GM23338 (cell line): ENCODE results near the gene TAF7. TPM values are rescaled to one million over a fixed set of nuclear protein-coding genes. Genes with fewer than 3 reads are reported as not detected.

ENCODE experiments used
- CREB1 ChIP-seq: fragments of 250-450 bp; sonication (Bioruptor Pico); IDR thresholded peaks from 2 replicates; pipeline ENCODE4 v1.5.0; 2020; ENCODE audit warnings: low read depth, mild to moderate bottlenecking, moderate library complexity
- ETS1 ChIP-seq: IDR thresholded peaks from 2 replicates; pipeline ENCODE4 v1.6.1; 2016; ENCODE audit warnings: antibody characterized with exemption
- EZH2phosphoT487 ChIP-seq: fragments of 200-600 bp; sonication (generic); IDR thresholded peaks from one replicate; pipeline ENCODE4 v1.8.1; 2018; ENCODE audit warnings: antibody characterized with exemption; ENCODE audit not compliant: unreplicated experiment
- POLR2AphosphoS5 ChIP-seq: IDR thresholded peaks from 2 replicates; pipeline ENCODE4 v1.6.1; 2016; ENCODE audit warnings: antibody characterized with exemption, low read depth
- STAT1 ChIP-seq: IDR thresholded peaks from one replicate; pipeline ENCODE4 v1.6.1; 2016; ENCODE audit warnings: antibody characterized with exemption; ENCODE audit not compliant: unreplicated experiment
- ZNF462 ChIP-seq: fragments of 250-450 bp; sonication (Bioruptor Pico); IDR thresholded peaks from 2 replicates; pipeline ENCODE4 v1.5.0; 2020; ENCODE audit warnings: mild to moderate bottlenecking, moderate library complexity
- polyA plus RNA-seq: library from polyadenylated mRNA; unstranded; fragments of >200 nt; fragmentation: Nextera tagmentation; extraction: Ambion mirVana; gene quantifications from 2 replicates; pipeline ENCODE4 v1.2.1, GENCODE V29; 2016
- total RNA-seq: library from RNA; depleted of rRNA; stranded (reverse); fragments of >200 nt; shearing (Covaris generic); gene quantifications from 2 replicates; pipeline ENCODE4 v1.2.3, GENCODE V29; 2014; rRNA removed
- TF ChIP-seq, protein P1 (sequence below), 2 experiments: fragments of 200-600 bp in 1 of 2; sonication (generic) in 1 of 2; conservative IDR thresholded peaks; 2 replicates each; pipeline versions ENCODE4 v1.5.1 to v1.6.1; 2016 to 2017; ENCODE audit warnings: antibody characterized with exemption in 2 of 2, low read depth in 2 of 2, mild to moderate bottlenecking in 2 of 2, moderate library complexity in 1 of 2

TAF7 gene
- total and polyA plus RNA-seq, 2 experiments from 2014 or later: 92.0 to 217 TPM

DNA sequence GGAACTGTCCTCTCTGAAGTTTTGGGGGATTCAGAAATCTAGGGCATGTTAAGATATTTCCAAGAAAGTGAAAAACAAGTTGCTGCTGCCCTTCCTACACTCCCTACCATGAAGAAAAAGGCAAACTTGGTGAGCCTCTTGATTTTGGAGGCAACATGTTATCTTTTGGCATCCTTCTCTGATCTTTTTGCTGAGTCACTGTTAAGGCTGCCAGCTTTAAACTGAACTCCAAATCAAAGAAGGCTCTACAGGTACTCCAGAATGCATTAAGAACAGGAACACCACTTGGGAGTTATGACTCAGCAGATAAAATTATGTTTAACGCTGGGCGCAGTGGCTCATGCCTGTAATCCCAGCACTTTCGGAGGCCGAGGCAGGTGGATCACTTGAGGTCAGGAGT, 51.4 kb downstream of the TAF7 start (continued):
- TF ChIP-seq ZNF462 (no peak), CREB1 (CRISPR knock-in tag) (no peak), STAT1 (no peak), ETS1 (no peak), EZH2phosphoT487 (no peak), POLR2AphosphoS5 (no peak)
- TF ChIP-seq, protein P1, sequence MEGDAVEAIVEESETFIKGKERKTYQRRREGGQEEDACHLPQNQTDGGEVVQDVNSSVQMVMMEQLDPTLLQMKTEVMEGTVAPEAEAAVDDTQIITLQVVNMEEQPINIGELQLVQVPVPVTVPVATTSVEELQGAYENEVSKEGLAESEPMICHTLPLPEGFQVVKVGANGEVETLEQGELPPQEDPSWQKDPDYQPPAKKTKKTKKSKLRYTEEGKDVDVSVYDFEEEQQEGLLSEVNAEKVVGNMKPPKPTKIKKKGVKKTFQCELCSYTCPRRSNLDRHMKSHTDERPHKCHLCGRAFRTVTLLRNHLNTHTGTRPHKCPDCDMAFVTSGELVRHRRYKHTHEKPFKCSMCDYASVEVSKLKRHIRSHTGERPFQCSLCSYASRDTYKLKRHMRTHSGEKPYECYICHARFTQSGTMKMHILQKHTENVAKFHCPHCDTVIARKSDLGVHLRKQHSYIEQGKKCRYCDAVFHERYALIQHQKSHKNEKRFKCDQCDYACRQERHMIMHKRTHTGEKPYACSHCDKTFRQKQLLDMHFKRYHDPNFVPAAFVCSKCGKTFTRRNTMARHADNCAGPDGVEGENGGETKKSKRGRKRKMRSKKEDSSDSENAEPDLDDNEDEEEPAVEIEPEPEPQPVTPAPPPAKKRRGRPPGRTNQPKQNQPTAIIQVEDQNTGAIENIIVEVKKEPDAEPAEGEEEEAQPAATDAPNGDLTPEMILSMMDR (conservative IDR thresholded peaks at IDR 0.05; ENCODE audit: low read depth in 2 of 2): no peak

Other genes starting within 250 kb of the TAF7 start
Only the 30 nearest of the 38 such genes appear.
- gene PCDHB7, start 148.1 kb downstream of the TAF7 start, total RNA-seq: 0.39 and 1.0 TPM in 2 replicates
- gene PCDHB7, start 148.1 kb downstream of the TAF7 start, polyA plus RNA-seq: 0.33 and 0.48 TPM in 2 replicates
- gene PCDHB8, start 143.0 kb downstream of the TAF7 start, total RNA-seq: 2.6 and 2.7 TPM in 2 replicates
- gene PCDHB8, start 143.0 kb downstream of the TAF7 start, polyA plus RNA-seq: 0.45 and 0.84 TPM in 2 replicates
- 2.2 and 2.4 TPM in 2 replicates for gene PCDHB16, start 138.4 kb downstream of the TAF7 start, total RNA-seq
- gene PCDHB16, start 138.4 kb downstream of the TAF7 start, polyA plus RNA-seq: 0.73 and 0.92 TPM in 2 replicates
- 0.63 and 0.78 TPM in 2 replicates for gene PCDHB9, start 133.6 kb downstream of the TAF7 start, total RNA-seq
- gene PCDHB9, start 133.6 kb downstream of the TAF7 start, polyA plus RNA-seq: 0.27 and 0.45 TPM in 2 replicates
- gene PCDHB10, start 128.4 kb downstream of the TAF7 start, total RNA-seq: 0.89 and 2.7 TPM in 2 replicates
- gene PCDHB10, start 128.4 kb downstream of the TAF7 start, polyA plus RNA-seq: 1.6 and 1.7 TPM in 2 replicates
- gene PCDHB11, start 121.2 kb downstream of the TAF7 start, total RNA-seq: 0.47 and 1.3 TPM in 2 replicates
- 0.19 and 0.33 TPM in 2 replicates for gene PCDHB11, start 121.2 kb downstream of the TAF7 start, polyA plus RNA-seq
- 3.7 and 4.3 TPM in 2 replicates for gene PCDHB12, start 112.1 kb downstream of the TAF7 start, total RNA-seq
- 0.80 and 1.3 TPM in 2 replicates for gene PCDHB12, start 112.1 kb downstream of the TAF7 start, polyA plus RNA-seq
- gene PCDHB13, start 106.9 kb downstream of the TAF7 start, total RNA-seq: 2.4 and 3.5 TPM in 2 replicates
- 0.87 and 1.1 TPM in 2 replicates for gene PCDHB13, start 106.9 kb downstream of the TAF7 start, polyA plus RNA-seq
- 3.2 and 4.1 TPM in 2 replicates for gene PCDHB14, start 97.4 kb downstream of the TAF7 start, total RNA-seq
- 0.71 and 0.83 TPM in 2 replicates for gene PCDHB14, start 97.4 kb downstream of the TAF7 start, polyA plus RNA-seq
- gene PCDHB15, start 75.4 kb downstream of the TAF7 start, total RNA-seq: 8.0 and 12.1 TPM in 2 replicates
- 4.9 and 6.1 TPM in 2 replicates for gene PCDHB15, start 75.4 kb downstream of the TAF7 start, polyA plus RNA-seq
- gene SLC25A2, start 16.7 kb downstream of the TAF7 start, total RNA-seq: not detected in 2 replicates
- gene SLC25A2, start 16.7 kb downstream of the TAF7 start, polyA plus RNA-seq: not detected in 2 replicates
- 1.7 and 2.2 TPM in 2 replicates for gene PCDHGA1, start 9.7 kb upstream of the TAF7 start, total RNA-seq
- 0.07 and 0.39 TPM in 2 replicates for gene PCDHGA1, start 9.7 kb upstream of the TAF7 start, polyA plus RNA-seq
- gene PCDHGA2, start 18.0 kb upstream of the TAF7 start, total RNA-seq: 0.82 and 1.0 TPM in 2 replicates
- 0.17 and 0.45 TPM in 2 replicates for gene PCDHGA2, start 18.0 kb upstream of the TAF7 start, polyA plus RNA-seq
- 0.90 and 1.2 TPM in 2 replicates for gene PCDHGA3, start 23.0 kb upstream of the TAF7 start, total RNA-seq
- gene PCDHGA3, start 23.0 kb upstream of the TAF7 start, polyA plus RNA-seq: 0.28 and 0.63 TPM in 2 replicates
- 8.9 and 9.1 TPM in 2 replicates for gene PCDHGB1, start 29.3 kb upstream of the TAF7 start, total RNA-seq
- gene PCDHGB1, start 29.3 kb upstream of the TAF7 start, polyA plus RNA-seq: 0.52 and 0.74 TPM in 2 replicates
- 4.2 and 7.2 TPM in 2 replicates for gene PCDHGA4, start 34.2 kb upstream of the TAF7 start, total RNA-seq
- 0.33 and 0.99 TPM in 2 replicates for gene PCDHGA4, start 34.2 kb upstream of the TAF7 start, polyA plus RNA-seq
- 5.0 and 5.8 TPM in 2 replicates for gene PCDHGB2, start 39.2 kb upstream of the TAF7 start, total RNA-seq
- 0.87 and 1.2 TPM in 2 replicates for gene PCDHGB2, start 39.2 kb upstream of the TAF7 start, polyA plus RNA-seq
- gene PCDHGA5, start 43.4 kb upstream of the TAF7 start, total RNA-seq: 2.9 and 3.1 TPM in 2 replicates
- gene PCDHGA5, start 43.4 kb upstream of the TAF7 start, polyA plus RNA-seq: 0.49 and 0.55 TPM in 2 replicates
- gene PCDHGB3, start 49.5 kb upstream of the TAF7 start, total RNA-seq: 4.8 and 5.8 TPM in 2 replicates
- gene PCDHGB3, start 49.5 kb upstream of the TAF7 start, polyA plus RNA-seq: 0.24 and 0.26 TPM in 2 replicates
- gene PCDHGA6, start 53.1 kb upstream of the TAF7 start, total RNA-seq: 4.5 and 4.8 TPM in 2 replicates
- 0.99 and 1.2 TPM in 2 replicates for gene PCDHGA6, start 53.1 kb upstream of the TAF7 start, polyA plus RNA-seq
- 2.9 and 4.4 TPM in 2 replicates for gene PCDHGA7, start 62.0 kb upstream of the TAF7 start, total RNA-seq
- gene PCDHGA7, start 62.0 kb upstream of the TAF7 start, polyA plus RNA-seq: 0.44 and 0.50 TPM in 2 replicates
- 13.0 and 16.6 TPM in 2 replicates for gene PCDHGB4, start 66.9 kb upstream of the TAF7 start, total RNA-seq
- gene PCDHGB4, start 66.9 kb upstream of the TAF7 start, polyA plus RNA-seq: 3.0 and 3.5 TPM in 2 replicates
- 4.6 and 5.3 TPM in 2 replicates for gene PCDHGA8, start 71.8 kb upstream of the TAF7 start, total RNA-seq
- 0.70 and 1.1 TPM in 2 replicates for gene PCDHGA8, start 71.8 kb upstream of the TAF7 start, polyA plus RNA-seq
- 15.7 and 18.5 TPM in 2 replicates for gene PCDHGB5, start 77.2 kb upstream of the TAF7 start, total RNA-seq
- 1.7 and 2.5 TPM in 2 replicates for gene PCDHGB5, start 77.2 kb upstream of the TAF7 start, polyA plus RNA-seq
- gene PCDHGA9, start 82.0 kb upstream of the TAF7 start, total RNA-seq: 5.5 and 7.8 TPM in 2 replicates
- 0.50 and 0.54 TPM in 2 replicates for gene PCDHGA9, start 82.0 kb upstream of the TAF7 start, polyA plus RNA-seq
- gene PCDHGB6, start 87.2 kb upstream of the TAF7 start, total RNA-seq: 7.1 and 8.1 TPM in 2 replicates
- 1.6 and 2.8 TPM in 2 replicates for gene PCDHGB6, start 87.2 kb upstream of the TAF7 start, polyA plus RNA-seq
- 3.4 and 6.5 TPM in 2 replicates for gene PCDHGA10, start 92.2 kb upstream of the TAF7 start, total RNA-seq
- 1.6 and 2.1 TPM in 2 replicates for gene PCDHGA10, start 92.2 kb upstream of the TAF7 start, polyA plus RNA-seq
- 5.8 and 11.7 TPM in 2 replicates for gene PCDHGB7, start 96.9 kb upstream of the TAF7 start, total RNA-seq
- 0.94 and 1.4 TPM in 2 replicates for gene PCDHGB7, start 96.9 kb upstream of the TAF7 start, polyA plus RNA-seq
- 8.9 and 10.7 TPM in 2 replicates for gene PCDHGA11, start 100.3 kb upstream of the TAF7 start, total RNA-seq
- gene PCDHGA11, start 100.3 kb upstream of the TAF7 start, polyA plus RNA-seq: 2.3 and 3.0 TPM in 2 replicates
- 3.3 and 3.5 TPM in 2 replicates for gene PCDHGA12, start 109.7 kb upstream of the TAF7 start, total RNA-seq
- gene PCDHGA12, start 109.7 kb upstream of the TAF7 start, polyA plus RNA-seq: 0.68 TPM in 2 replicates